Hepatocyte (in vitro differentiated cells): ENCODE data around the gene KRTAP12-3.

ENCODE experiments used
- EZH2 ChIP-seq: fragments of 200-600 bp; sonication (generic); IDR thresholded peaks from 2 replicates; pipeline ENCODE4 v1.6.1; 2016; ENCODE audit warnings: antibody characterized with exemption, mild to moderate bottlenecking, borderline replicate concordance
- TF ChIP-seq, protein P1 (sequence below): fragments of 200-600 bp; sonication (generic); IDR thresholded peaks from 2 replicates; pipeline ENCODE4 v1.5.1; 2016; ENCODE audit warnings: antibody characterized with exemption, mild to moderate bottlenecking; ENCODE audit not compliant: poor library complexity

DNA sequence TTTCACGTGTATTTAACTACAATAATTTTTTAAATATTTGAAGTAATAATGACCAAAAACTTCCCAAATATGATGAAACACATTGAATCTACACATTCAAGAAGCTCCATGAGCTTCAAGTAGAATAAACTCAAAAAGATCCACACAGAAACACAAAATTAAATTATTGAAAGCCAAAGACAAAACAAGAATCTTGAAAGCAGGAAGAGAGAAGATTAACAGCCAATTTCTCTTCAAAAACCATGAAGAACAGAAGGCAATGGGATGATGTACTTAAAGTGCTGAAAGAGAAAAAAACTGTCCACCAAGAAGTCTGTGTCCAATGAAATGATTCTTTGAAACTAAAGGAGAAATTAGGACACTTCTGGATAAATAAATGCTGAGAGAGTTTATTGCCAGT, 25.7 kb upstream of the KRTAP12-3 start:
- TF ChIP-seq, protein P1, sequence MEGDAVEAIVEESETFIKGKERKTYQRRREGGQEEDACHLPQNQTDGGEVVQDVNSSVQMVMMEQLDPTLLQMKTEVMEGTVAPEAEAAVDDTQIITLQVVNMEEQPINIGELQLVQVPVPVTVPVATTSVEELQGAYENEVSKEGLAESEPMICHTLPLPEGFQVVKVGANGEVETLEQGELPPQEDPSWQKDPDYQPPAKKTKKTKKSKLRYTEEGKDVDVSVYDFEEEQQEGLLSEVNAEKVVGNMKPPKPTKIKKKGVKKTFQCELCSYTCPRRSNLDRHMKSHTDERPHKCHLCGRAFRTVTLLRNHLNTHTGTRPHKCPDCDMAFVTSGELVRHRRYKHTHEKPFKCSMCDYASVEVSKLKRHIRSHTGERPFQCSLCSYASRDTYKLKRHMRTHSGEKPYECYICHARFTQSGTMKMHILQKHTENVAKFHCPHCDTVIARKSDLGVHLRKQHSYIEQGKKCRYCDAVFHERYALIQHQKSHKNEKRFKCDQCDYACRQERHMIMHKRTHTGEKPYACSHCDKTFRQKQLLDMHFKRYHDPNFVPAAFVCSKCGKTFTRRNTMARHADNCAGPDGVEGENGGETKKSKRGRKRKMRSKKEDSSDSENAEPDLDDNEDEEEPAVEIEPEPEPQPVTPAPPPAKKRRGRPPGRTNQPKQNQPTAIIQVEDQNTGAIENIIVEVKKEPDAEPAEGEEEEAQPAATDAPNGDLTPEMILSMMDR = no peak
- TF ChIP-seq EZH2 = no peak
